ENCODE measurements around the gene EPHA6.
"Not testable (repeated sequence)": the region's sequence is repeated elsewhere in the genome, so short reads cannot be mapped to it uniquely, and the experiment has no call there.

The EPHA6 gene

DNA sequence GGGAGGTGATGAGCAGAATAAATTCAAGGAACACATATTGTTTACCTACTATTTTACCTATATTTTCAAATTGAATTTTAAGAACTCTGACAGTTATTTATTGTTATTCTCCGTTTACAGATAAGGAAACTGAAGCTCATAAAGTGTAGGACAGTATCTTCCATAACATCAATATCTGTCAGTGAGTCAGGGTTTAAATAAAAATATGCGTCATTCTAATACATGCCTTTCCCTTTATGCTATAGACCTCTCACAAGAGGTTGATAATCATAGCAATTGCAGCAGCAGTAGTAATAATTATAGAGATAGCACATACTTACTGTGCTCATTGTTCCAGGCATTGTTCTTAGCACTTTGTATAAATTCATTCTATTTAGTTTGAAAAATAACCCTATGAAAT, 101.1 kb downstream of the EPHA6 start:
- DNase-seq (ENCODE audit: low spot score) = no peak

DNA sequence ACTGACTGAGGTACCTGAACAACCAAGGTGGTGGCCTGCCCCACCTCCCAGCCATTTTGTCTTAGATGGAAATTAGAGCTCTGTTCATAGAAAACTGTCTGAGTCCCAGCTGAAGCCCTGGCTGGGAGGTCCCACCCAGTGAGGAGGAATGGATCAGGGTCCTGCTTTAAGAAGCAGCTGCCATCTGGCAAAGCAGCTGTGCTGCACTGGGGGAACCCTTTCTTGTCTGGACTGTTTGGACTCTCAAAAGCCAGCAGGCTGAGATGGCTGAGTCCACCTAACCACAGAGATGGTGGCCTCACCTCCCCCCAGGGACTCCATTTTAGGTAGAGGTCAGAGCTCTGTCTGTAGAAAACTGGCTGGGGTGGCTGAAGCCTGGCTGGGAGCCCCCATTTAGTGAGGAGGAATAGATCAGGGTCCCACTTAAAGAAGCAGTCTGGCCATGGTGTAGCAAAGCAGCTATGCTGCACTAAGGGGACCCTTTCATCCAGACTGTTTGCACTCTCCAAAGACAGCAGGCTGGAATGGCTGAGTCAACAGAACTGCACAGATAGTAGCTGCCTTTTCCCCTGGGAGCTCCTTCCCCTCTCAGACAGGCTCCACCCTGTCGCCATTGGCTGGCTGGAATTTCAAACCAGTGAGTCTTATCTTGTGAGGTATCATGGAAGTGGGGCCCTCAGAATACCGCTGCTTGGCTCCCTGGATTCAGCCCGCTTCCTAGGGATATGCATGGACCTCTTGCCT, 116.9 kb downstream of the EPHA6 start:
- no peak for DNase-seq (ENCODE audit: low spot score)

DNA sequence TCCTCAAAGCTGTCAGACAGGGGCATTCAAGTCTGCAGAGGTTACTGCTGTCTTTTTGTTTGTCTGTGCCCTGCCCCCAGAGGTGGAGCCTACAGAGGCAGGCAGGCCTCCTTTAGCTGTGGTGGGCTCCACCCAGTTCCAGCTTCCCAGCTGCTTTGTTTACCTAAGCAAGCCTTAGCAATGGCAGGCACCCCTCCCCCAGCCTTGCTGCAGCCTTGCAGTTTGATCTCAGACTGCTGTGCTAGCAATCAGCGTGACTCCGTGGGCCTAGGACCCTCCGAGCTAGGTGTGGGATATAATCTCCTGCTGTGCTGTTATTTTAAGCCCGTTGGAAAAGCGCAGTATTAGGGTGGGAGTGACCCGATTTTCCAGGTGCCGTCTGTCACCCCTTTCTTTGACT, 127.7 kb downstream of the EPHA6 start:
- DNase-seq (ENCODE audit: low spot score) = not testable (repeated sequence)

DNA sequence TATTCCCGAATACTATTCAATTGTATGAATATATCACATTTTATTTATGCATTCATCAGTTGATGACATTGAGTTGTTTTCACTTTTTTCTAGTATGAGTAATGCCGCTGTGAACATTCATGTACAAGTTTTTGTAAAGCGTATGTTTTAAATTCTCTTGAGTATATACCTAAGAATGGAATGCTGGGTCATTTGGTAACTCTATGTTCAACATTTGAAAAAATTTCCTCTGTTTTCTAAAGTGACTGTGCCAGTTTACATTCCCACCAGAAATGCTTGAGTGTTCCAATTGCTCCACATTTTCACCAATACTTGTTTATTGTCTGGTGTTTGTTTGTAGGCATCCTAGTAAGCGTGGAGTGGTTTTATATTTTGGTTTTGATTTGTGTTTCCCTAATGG, 144.5 kb downstream of the EPHA6 start:
- no peak for DNase-seq (ENCODE audit: low spot score)

DNA sequence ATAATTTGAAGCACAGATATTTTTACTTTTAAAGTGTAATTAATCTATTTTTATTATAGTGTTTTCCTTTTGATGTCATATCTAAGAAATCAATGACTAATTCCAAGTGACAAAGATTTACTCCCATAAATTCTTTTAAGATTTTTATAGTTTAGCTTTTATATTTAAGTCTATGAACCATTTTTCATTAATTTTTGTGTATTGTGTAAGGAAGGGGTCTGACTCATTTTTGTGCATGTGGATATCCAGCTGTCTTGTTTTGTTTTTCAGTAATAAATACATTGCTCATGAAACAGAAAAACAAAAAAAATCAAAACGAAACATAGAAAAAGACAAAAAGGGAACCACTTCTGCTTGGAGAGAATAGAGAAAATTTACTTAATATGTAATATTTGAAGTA, 145.1 kb downstream of the EPHA6 start:
- DNase-seq (ENCODE audit: low spot score) = no peak

GRCh38 chr3:96959901-96960641, 145.7 kb downstream of the EPHA6 start:
- no peak for DNase-seq (ENCODE audit: low spot score)

DNA sequence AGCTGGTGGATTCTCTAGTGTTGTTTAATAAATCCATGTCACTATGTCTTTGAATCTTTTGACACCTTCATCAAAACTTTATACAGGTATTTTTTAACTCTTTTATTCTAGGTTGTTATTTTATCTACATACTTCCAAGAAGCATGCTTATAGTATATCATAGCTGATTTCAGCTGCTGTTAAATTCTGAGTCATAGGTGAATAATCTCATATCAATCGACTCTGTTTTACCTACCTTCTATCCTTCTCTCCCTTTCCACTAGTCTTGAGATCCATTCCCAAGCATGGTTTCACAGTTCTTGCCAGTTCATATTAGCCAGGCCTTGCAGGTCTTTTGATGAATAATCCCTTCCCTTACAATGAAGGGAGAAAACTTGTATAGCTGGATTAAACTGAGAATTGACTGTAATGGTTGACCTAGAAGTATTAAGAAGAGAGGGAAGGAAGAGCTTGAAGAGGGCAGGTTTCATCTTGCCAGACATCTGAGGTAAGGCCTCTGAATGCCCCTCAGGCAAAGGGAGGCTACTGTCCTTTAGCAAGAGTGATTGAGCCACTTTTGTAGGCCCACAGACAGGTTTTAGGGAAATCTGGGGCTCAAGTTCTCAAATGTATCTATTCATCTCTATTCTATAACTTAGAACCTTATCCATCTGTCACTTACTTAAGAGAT, 146.4 kb downstream of the EPHA6 start:
- no peak for DNase-seq (ENCODE audit: low spot score)

DNA sequence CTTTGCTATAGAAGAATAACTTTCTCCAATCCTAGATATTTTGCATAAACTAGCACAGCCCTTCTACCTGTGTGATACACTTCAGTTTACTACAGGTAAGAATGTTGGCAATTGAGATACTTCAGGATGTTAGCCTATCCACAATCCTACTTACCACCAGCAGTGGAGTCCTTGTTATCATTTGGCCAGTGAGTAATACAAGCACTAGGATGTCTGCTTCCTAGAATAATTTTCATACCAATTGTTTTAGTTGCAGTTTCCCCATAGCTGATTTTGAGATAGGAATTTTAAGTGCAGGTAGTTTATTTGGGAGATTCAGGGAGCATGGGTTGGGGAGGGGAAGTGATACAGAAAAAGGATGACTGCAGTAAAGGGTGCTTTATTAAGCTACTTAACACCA, 147.2 kb downstream of the EPHA6 start:
- no peak for DNase-seq (ENCODE audit: low spot score)

GRCh38 chr3:96966181-96966929, 152.0 kb downstream of the EPHA6 start:
- DNase-seq (ENCODE audit: low spot score) = no peak

DNA sequence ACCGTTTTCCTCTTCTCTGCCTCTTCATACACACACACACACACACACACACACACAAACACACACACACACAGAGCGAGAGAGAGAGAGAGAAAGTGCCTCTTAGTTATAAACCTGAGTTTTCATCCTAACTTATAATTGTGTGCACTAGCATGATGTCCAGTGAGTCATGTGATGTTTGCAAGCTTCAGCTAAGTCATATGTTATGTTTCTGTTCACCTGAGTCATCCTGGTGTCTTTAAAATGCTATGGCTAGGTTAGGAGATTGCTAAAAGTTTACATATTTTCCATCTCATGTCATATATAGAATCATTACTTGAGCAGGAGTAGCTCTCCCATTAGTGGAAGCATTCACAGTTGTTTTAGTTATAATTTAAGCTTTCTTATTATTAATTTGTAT, 155.8 kb downstream of the EPHA6 start:
- no peak for DNase-seq (ENCODE audit: low spot score)

- DNase-seq (ENCODE audit: low spot score) = no peak
Observed at GRCh38 chr3:96977671-96978070, 163.3 kb downstream of the EPHA6 start.

- DNase-seq (ENCODE audit: low spot score) = not testable (repeated sequence)
Observed at GRCh38 chr3:96983716-96984115, 169.3 kb downstream of the EPHA6 start.

GRCh38 chr3:96986241-96986640, 171.8 kb downstream of the EPHA6 start:
- no peak for DNase-seq (ENCODE audit: low spot score)

DNA sequence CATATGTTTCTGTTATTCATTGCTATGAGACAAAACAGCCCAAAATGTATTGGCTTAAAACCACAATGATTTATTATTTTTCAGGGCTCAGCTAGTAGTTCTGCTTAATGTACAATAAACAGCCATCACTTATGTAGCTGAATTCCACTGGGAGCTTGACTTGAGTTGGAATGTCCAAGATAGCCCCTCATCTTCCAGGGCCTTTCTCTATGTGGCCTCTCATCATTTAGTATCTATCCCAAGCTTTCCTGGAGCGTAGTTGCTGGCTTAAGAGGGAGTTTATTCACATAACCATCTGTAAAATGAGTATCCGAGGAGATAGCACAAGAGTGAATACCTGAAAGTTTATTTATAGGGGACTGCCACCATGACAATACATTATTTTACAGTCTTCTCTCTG, 176.8 kb downstream of the EPHA6 start:
- DNase-seq (ENCODE audit: low spot score) = no peak

- DNase-seq (ENCODE audit: low spot score) = no peak
Observed at GRCh38 chr3:96991800-96992365, 177.5 kb downstream of the EPHA6 start.

DNA sequence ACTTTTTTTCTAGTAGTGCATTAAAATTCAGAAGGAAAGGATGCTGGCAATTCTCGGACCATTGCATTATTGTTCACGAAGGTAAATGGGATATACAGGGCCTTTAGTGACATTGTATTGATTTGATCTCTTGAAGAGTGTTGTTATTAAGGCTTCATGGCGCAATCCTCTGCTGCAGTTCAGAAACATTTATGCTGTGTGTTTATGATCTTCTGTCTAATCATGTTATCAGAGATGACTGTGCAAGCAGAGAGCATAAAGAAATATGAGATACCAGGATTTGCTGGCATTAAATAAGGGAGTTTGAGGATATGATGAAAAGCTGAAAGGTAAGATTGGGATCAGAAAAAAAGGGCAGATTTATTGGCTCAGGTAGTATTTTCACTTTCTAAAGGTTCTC, 180.6 kb downstream of the EPHA6 start:
- no peak for DNase-seq (ENCODE audit: low spot score)

DNA sequence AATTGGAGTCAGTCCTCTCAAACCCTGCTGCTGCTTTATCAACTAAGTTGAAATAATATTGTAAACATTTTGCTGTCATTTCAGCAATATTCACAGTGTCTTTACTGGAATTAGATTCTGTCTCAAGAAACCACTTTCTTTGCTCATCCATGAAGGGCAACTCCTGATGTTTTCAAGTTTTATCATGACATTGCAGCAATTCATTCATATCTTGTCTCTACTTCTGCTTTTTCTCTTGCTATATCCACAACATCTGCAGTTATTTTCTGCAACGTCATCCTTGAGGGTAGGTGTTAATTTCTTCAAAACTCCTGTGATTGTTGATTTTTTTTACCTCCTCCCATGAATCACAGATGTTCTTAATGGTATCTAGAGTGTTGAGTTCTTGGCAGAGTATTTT, 181.6 kb downstream of the EPHA6 start:
- DNase-seq (ENCODE audit: low spot score) = no peak

GRCh38 chr3:97001611-97002010, 187.2 kb downstream of the EPHA6 start:
- no peak for DNase-seq (ENCODE audit: low spot score)

GRCh38 chr3:97009427-97010019, 195.1 kb downstream of the EPHA6 start:
- no peak for DNase-seq (ENCODE audit: low spot score)

GRCh38 chr3:97010881-97011657, 196.7 kb downstream of the EPHA6 start:
- DNase-seq (ENCODE audit: low spot score) = no peak

DNA sequence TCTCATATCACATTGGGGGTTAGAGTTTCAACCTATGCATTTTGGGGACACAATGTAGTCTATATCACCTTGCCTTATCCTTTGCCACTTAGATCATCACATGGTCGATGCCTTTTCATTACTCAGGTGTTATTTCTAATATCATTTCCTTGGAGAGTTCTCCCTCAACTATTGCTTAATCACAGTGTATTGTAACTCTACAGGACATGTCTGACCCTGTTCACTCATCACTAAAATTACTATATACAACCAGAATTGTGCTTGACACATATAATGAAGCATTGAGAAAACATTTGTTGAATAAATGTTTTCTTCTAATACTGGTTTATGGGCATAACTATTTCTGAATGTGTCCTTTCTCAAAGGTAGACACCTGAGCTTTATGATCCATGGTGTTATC, 207.4 kb downstream of the EPHA6 start:
- no peak for DNase-seq (ENCODE audit: low spot score)

Measured in kidney capillary endothelial cell (primary cell).